WTC11 (cell line): Measurements from ENCODE around the gene SMIM41. TPM values are rescaled to one million over a fixed set of nuclear protein-coding genes. Genes with fewer than 3 reads are reported as not detected.

Experiments used
- ATAC-seq: fragments of 200-7000 bp; cut with Tn5 transposase; 2 replicates; pipeline ENCODE4 v1.10.0; 2021; ENCODE audit warnings: mild to moderate bottlenecking, moderate library complexity
- CTCF ChIA-PET: fragments of 300-600 bp; sonication (Branson Sonifier 250); formaldehyde crosslinking; loops from one replicate; lab custom pipeline; 2021; ENCODE audit warnings: antibody characterized with exemption; lab: Charles Lee
- POLR2A ChIA-PET: fragments of 350-600 bp; sonication (Branson Sonifier 250); formaldehyde crosslinking; loops from one replicate; lab custom pipeline; 2021; ENCODE audit warnings: antibody characterized with exemption; lab: Charles Lee
- DNase-seq: peaks from one replicate; pipeline ENCODE4 v3.0.0; 2021; ENCODE audit warnings: low spot score
- H3K27ac Mint-ChIP-seq: 2 replicates; pipeline ENCODE4 v1.8.0; 2021; ENCODE audit warnings: mixed read lengths
- H3K27me3 Mint-ChIP-seq: 2 replicates; pipeline ENCODE4 v1.8.0; 2021; ENCODE audit warnings: low read depth, mild to moderate bottlenecking, moderate library complexity, mixed read lengths
- H3K36me3 Mint-ChIP-seq: 2 replicates; pipeline ENCODE4 v1.8.0; 2021; ENCODE audit warnings: mixed read lengths
- H3K4me1 Mint-ChIP-seq: 2 replicates; pipeline ENCODE4 v1.8.0; 2022; ENCODE audit warnings: mixed read lengths
- H3K4me3 Mint-ChIP-seq: 2 replicates; pipeline ENCODE4 v1.8.0; 2021; ENCODE audit warnings: mild to moderate bottlenecking, moderate library complexity, mixed read lengths
- H3K9me3 Mint-ChIP-seq: 2 replicates; pipeline ENCODE4 v1.8.0; 2021; ENCODE audit warnings: mixed read lengths
- ATF1 ChIP-seq: sonication (generic); formaldehyde crosslinking; IDR thresholded peaks from 2 replicates; pipeline ENCODE4 v1.8.1; 2023; ENCODE audit warnings: mild to moderate bottlenecking, moderate library complexity, missing genetic modification reagents
- CREB1 ChIP-seq: sonication (generic); formaldehyde crosslinking; IDR thresholded peaks from 2 replicates; pipeline ENCODE4 v1.8.0; 2023; ENCODE audit warnings: mild to moderate bottlenecking, missing genetic modification reagents
- ELF4 ChIP-seq: sonication (generic); formaldehyde crosslinking; IDR thresholded peaks from 2 replicates; pipeline ENCODE4 v1.8.1; 2022; ENCODE audit warnings: low read depth, mild to moderate bottlenecking, moderate library complexity, missing genetic modification reagents
- GABPB1 ChIP-seq: sonication (generic); formaldehyde crosslinking; IDR thresholded peaks from 2 replicates; pipeline ENCODE4 v1.8.1; 2023; ENCODE audit warnings: mild to moderate bottlenecking, missing genetic modification reagents
- NFE2L1 ChIP-seq: sonication (generic); formaldehyde crosslinking; IDR thresholded peaks from 2 replicates; pipeline ENCODE4 v1.8.1; 2023; ENCODE audit warnings: missing genetic modification reagents
- TCF7 ChIP-seq: sonication (generic); formaldehyde crosslinking; IDR thresholded peaks from 2 replicates; pipeline ENCODE4 v1.8.0; 2022; ENCODE audit warnings: mild to moderate bottlenecking, low read depth, missing genetic modification reagents, moderate library complexity
- TEAD4 ChIP-seq: sonication (generic); formaldehyde crosslinking; IDR thresholded peaks from 2 replicates; pipeline ENCODE4 v1.8.0; 2022; ENCODE audit warnings: mild to moderate bottlenecking, missing genetic modification reagents
- ZBTB21 ChIP-seq: sonication (generic); formaldehyde crosslinking; IDR thresholded peaks from 2 replicates; pipeline ENCODE4 v1.8.1; 2023; ENCODE audit warnings: mild to moderate bottlenecking, missing genetic modification reagents, borderline replicate concordance
- ZNF219 ChIP-seq: sonication (generic); formaldehyde crosslinking; IDR thresholded peaks from 2 replicates; pipeline ENCODE4 v1.8.0; 2023; ENCODE audit warnings: missing genetic modification reagents, mild to moderate bottlenecking, borderline replicate concordance
- ZNF232 ChIP-seq: sonication (generic); formaldehyde crosslinking; IDR thresholded peaks from 2 replicates; pipeline ENCODE4 v1.8.0; 2022; ENCODE audit warnings: mild to moderate bottlenecking, missing genetic modification reagents
- total RNA-seq: library from RNA; stranded (reverse); gene quantifications from 3 replicates; pipeline ENCODE4 v1.2.3, GENCODE V29; 2021
- TF ChIP-seq, protein P1 (sequence below): sonication (generic); formaldehyde crosslinking; IDR thresholded peaks from 2 replicates; pipeline ENCODE4 v1.8.1; 2023; ENCODE audit warnings: mild to moderate bottlenecking, missing genetic modification reagents
- TF ChIP-seq, protein P2 (sequence below): fragments of 250-450 bp; sonication (Bioruptor Pico); IDR thresholded peaks from 2 replicates; pipeline ENCODE4 v1.9.0; 2021; ENCODE audit warnings: mild to moderate bottlenecking
- TF ChIP-seq, protein P3 (sequence below): fragments of 250-450 bp; sonication (Bioruptor Pico); IDR thresholded peaks from 2 replicates; pipeline ENCODE4 v1.8.0; 2021; ENCODE audit warnings: mild to moderate bottlenecking
- TF ChIP-seq, protein P4 (sequence below): sonication (generic); formaldehyde crosslinking; IDR thresholded peaks from 2 replicates; pipeline ENCODE4 v1.8.1; 2023; ENCODE audit warnings: mild to moderate bottlenecking, missing genetic modification reagents, borderline replicate concordance
- TF ChIP-seq, protein P5 (sequence below): sonication (generic); formaldehyde crosslinking; IDR thresholded peaks from 2 replicates; pipeline ENCODE4 v1.8.1; 2022; ENCODE audit warnings: mild to moderate bottlenecking, missing genetic modification reagents, moderate library complexity, borderline replicate concordance
- TF ChIP-seq, protein P6 (sequence below): sonication (generic); formaldehyde crosslinking; IDR thresholded peaks from 2 replicates; pipeline ENCODE4 v1.8.0; 2023; ENCODE audit warnings: missing genetic modification reagents

SMIM41 gene
- total RNA-seq, 1 experiment from 2014 or later: not detected

DNA sequence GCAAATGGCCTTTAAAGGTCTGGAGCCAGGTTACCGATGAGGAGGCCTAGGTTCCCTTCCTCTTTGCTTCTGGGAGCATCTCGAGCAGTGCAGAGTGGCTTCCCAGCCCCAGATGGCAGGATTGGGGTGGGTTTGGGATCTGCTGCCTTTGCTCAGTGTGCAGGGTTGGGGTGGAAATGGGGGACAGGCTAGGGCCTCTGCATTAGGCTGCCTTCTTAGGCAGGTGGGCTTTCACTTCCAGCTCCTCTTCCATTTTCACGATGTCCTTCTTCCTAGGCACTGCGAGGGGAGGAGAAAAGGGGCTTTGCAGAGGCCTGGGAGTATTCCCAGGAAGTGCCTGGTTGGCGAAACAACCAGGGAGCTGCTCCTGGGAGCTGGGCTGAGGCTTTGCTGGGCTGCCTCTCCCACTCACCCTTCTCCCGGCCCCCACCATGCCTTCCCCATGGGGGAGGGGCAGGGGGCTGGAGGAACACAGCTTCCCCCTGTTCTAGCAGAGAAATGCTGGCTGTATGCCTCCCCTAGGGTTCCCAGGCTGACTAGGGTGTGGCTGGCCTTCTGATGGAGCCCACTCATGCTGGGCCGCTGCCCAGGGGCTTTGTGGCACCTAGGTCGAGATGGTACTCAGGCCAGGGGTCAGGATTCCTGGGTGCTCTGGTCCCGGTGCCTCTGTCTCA is 25.8 kb upstream of the SMIM41 start (continued):
- TF ChIP-seq, protein P1, sequence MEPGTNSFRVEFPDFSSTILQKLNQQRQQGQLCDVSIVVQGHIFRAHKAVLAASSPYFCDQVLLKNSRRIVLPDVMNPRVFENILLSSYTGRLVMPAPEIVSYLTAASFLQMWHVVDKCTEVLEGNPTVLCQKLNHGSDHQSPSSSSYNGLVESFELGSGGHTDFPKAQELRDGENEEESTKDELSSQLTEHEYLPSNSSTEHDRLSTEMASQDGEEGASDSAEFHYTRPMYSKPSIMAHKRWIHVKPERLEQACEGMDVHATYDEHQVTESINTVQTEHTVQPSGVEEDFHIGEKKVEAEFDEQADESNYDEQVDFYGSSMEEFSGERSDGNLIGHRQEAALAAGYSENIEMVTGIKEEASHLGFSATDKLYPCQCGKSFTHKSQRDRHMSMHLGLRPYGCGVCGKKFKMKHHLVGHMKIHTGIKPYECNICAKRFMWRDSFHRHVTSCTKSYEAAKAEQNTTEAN (CRISPR knock-in tag): no peak
- TF ChIP-seq ZNF232 (no peak), CREB1 (CRISPR knock-in tag) (no peak), ELF4 (CRISPR knock-in tag) (no peak), TEAD4 (CRISPR knock-in tag) (no peak)
- TF ChIP-seq, protein P2, sequence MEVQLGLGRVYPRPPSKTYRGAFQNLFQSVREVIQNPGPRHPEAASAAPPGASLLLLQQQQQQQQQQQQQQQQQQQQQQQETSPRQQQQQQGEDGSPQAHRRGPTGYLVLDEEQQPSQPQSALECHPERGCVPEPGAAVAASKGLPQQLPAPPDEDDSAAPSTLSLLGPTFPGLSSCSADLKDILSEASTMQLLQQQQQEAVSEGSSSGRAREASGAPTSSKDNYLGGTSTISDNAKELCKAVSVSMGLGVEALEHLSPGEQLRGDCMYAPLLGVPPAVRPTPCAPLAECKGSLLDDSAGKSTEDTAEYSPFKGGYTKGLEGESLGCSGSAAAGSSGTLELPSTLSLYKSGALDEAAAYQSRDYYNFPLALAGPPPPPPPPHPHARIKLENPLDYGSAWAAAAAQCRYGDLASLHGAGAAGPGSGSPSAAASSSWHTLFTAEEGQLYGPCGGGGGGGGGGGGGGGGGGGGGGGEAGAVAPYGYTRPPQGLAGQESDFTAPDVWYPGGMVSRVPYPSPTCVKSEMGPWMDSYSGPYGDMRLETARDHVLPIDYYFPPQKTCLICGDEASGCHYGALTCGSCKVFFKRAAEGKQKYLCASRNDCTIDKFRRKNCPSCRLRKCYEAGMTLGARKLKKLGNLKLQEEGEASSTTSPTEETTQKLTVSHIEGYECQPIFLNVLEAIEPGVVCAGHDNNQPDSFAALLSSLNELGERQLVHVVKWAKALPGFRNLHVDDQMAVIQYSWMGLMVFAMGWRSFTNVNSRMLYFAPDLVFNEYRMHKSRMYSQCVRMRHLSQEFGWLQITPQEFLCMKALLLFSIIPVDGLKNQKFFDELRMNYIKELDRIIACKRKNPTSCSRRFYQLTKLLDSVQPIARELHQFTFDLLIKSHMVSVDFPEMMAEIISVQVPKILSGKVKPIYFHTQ (CRISPR knock-in tag): no peak
- TF ChIP-seq, protein P3, sequence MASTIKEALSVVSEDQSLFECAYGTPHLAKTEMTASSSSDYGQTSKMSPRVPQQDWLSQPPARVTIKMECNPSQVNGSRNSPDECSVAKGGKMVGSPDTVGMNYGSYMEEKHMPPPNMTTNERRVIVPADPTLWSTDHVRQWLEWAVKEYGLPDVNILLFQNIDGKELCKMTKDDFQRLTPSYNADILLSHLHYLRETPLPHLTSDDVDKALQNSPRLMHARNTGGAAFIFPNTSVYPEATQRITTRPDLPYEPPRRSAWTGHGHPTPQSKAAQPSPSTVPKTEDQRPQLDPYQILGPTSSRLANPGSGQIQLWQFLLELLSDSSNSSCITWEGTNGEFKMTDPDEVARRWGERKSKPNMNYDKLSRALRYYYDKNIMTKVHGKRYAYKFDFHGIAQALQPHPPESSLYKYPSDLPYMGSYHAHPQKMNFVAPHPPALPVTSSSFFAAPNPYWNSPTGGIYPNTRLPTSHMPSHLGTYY (CRISPR knock-in tag): no peak
- TF ChIP-seq, all 79 proteins: peak for 0

DNA sequence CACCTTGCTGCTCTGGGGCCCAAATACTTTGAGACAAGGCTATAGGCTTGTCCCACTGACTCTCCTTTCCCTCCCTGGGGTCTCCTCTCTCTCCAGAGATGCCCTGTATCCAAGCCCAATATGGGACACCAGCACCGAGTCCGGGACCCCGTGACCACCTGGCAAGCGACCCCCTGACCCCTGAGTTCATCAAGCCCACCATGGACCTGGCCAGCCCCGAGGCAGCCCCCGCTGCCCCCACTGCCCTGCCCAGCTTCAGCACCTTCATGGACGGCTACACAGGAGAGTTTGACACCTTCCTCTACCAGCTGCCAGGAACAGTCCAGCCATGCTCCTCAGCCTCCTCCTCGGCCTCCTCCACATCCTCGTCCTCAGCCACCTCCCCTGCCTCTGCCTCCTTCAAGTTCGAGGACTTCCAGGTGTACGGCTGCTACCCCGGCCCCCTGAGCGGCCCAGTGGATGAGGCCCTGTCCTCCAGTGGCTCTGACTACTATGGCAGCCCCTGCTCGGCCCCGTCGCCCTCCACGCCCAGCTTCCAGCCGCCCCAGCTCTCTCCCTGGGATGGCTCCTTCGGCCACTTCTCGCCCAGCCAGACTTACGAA is 25.2 kb upstream of the SMIM41 start:
- Mint-ChIP-seq H3K36me3 (0 out of 2 replicates have a peak, but pooled peaks cover 3% of the 10 kb centered on the region), H3K27me3 (peaks cover 30% of the 10 kb centered on the region)
- POLR2A ChIA-PET: no interaction called here
- TF ChIP-seq TEAD4 (CRISPR knock-in tag) (no peak), ZNF219 (CRISPR knock-in tag) (no peak), ZBTB21 (no peak), TCF7 (CRISPR knock-in tag) (no peak), NFE2L1 (CRISPR knock-in tag) (no peak), ATF1 (CRISPR knock-in tag) (no peak), GABPB1 (CRISPR knock-in tag) (no peak)
- TF ChIP-seq, protein P4, sequence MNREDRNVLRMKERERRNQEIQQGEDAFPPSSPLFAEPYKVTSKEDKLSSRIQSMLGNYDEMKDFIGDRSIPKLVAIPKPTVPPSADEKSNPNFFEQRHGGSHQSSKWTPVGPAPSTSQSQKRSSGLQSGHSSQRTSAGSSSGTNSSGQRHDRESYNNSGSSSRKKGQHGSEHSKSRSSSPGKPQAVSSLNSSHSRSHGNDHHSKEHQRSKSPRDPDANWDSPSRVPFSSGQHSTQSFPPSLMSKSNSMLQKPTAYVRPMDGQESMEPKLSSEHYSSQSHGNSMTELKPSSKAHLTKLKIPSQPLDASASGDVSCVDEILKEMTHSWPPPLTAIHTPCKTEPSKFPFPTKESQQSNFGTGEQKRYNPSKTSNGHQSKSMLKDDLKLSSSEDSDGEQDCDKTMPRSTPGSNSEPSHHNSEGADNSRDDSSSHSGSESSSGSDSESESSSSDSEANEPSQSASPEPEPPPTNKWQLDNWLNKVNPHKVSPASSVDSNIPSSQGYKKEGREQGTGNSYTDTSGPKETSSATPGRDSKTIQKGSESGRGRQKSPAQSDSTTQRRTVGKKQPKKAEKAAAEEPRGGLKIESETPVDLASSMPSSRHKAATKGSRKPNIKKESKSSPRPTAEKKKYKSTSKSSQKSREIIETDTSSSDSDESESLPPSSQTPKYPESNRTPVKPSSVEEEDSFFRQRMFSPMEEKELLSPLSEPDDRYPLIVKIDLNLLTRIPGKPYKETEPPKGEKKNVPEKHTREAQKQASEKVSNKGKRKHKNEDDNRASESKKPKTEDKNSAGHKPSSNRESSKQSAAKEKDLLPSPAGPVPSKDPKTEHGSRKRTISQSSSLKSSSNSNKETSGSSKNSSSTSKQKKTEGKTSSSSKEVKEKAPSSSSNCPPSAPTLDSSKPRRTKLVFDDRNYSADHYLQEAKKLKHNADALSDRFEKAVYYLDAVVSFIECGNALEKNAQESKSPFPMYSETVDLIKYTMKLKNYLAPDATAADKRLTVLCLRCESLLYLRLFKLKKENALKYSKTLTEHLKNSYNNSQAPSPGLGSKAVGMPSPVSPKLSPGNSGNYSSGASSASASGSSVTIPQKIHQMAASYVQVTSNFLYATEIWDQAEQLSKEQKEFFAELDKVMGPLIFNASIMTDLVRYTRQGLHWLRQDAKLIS (CRISPR knock-in tag): no peak
- TF ChIP-seq, protein P5, sequence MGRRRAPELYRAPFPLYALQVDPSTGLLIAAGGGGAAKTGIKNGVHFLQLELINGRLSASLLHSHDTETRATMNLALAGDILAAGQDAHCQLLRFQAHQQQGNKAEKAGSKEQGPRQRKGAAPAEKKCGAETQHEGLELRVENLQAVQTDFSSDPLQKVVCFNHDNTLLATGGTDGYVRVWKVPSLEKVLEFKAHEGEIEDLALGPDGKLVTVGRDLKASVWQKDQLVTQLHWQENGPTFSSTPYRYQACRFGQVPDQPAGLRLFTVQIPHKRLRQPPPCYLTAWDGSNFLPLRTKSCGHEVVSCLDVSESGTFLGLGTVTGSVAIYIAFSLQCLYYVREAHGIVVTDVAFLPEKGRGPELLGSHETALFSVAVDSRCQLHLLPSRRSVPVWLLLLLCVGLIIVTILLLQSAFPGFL (CRISPR knock-in tag): no peak
- TF ChIP-seq, protein P2 (CRISPR knock-in tag): no peak
- TF ChIP-seq, protein P6, sequence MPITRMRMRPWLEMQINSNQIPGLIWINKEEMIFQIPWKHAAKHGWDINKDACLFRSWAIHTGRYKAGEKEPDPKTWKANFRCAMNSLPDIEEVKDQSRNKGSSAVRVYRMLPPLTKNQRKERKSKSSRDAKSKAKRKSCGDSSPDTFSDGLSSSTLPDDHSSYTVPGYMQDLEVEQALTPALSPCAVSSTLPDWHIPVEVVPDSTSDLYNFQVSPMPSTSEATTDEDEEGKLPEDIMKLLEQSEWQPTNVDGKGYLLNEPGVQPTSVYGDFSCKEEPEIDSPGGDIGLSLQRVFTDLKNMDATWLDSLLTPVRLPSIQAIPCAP (CRISPR knock-in tag): no peak
- TF ChIP-seq, all 79 proteins: peak for 0
- ATAC-seq: no peak
- H3K4me3 Mint-ChIP-seq: no peak overlapping the region
- H3K27ac Mint-ChIP-seq: no peak overlapping the region
- H3K4me1 Mint-ChIP-seq: peaks cover 25% of the 10 kb centered on the region
- H3K9me3 Mint-ChIP-seq: no peaks in the 10 kb centered on the region
- CTCF ChIA-PET: interaction anchor here (0.6 to 2.3 kb wide), 6 partner anchors 28 to 939 kb away, joined by 3 to 16 read pairs (median 4); no protein-coding TSS in a partner anchor
- no peak for DNase-seq
